Measurements from ENCODE around the gene ZIC5. TPM values are rescaled to one million over a fixed set of nuclear protein-coding genes. Genes with fewer than 3 reads are reported as not detected.

The ZIC5 gene
- total RNA-seq, 4 donors from 2014 or later: not detected

DNA sequence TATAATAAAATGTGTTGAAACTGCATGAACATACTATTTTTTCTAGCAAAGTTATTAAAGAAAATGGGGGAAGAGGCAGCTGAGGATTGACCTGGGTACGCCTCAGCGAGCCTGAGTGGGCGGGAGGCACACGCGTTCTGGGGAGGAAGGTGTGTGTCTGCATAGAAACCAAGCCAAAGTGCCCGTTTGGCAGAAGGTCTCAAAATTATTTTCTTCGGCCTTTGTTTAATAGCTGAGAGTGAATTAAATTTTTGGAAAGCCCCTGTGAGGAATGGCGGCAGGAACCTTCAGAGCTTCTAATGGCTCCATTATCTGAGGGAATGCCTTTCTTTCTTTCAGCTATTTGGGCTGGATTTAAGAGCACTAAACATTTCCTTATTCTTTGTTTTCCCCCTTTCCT is 15.2 kb upstream of the ZIC5 start:
- H3K4me1 ChIP-seq: peaks cover 0 to 9% of the 10 kb centered on the region in 2 donors

DNA sequence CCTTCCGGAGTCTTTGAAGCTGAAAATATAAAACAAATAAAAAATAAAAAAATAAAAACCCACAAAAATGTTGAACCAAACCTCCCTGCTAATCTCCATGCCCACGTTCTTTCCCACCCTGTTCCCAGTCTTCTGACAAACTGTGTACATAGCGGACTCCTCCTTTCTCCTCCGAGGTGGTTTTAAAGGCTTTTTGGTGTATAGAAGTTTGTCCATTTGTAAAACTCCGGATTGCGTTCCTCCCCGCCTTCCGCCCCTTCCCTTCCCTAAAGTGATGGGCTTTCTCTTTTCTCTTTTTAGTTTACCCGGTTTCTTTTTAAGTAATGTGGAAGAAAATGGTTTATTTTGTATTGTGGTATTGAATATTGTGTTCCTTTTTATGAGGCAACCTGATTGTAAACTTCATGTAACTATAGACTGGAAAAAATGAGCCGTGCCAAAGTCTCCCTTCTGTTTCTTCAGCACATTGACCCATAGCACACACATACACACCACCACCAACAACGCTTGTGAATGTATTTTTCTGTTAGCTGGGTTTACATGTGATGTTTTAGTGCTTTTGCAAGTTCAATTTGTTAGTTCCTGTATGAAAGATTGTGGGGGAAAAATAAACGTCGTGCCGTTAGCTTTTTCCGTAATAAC is 14.4 kb upstream of the ZIC5 start:
- Histone ChIP-seq H3K4me3 (no peak overlapping the region), H3K27me3 (peaks cover 39 to 77% of the 10 kb centered on the region in 2 donors)

More for the DNA sequence above, 15.2 kb upstream of the ZIC5 start:
- H3K36me3 ChIP-seq: no peaks in the 10 kb centered on the region
- peaks cover 43 to 85% of the 10 kb centered on the region in 2 donors for H3K27me3 ChIP-seq
- intact Hi-C loops (cut with DNase I; ENCODE audit: low total_unique reads): no loop called here
- no peak overlapping the region for H3K4me3 ChIP-seq
- no peak overlapping the region for H3K27ac ChIP-seq
- H3K9me3 ChIP-seq: no peaks in the 10 kb centered on the region
- no peak for DNase-seq
- TF ChIP-seq, protein P1, sequence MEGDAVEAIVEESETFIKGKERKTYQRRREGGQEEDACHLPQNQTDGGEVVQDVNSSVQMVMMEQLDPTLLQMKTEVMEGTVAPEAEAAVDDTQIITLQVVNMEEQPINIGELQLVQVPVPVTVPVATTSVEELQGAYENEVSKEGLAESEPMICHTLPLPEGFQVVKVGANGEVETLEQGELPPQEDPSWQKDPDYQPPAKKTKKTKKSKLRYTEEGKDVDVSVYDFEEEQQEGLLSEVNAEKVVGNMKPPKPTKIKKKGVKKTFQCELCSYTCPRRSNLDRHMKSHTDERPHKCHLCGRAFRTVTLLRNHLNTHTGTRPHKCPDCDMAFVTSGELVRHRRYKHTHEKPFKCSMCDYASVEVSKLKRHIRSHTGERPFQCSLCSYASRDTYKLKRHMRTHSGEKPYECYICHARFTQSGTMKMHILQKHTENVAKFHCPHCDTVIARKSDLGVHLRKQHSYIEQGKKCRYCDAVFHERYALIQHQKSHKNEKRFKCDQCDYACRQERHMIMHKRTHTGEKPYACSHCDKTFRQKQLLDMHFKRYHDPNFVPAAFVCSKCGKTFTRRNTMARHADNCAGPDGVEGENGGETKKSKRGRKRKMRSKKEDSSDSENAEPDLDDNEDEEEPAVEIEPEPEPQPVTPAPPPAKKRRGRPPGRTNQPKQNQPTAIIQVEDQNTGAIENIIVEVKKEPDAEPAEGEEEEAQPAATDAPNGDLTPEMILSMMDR (IDR thresholded peaks at IDR 0.05): no peak
- no peak for TF ChIP-seq POLR2A (IDR thresholded peaks at IDR 0.05)

DNA sequence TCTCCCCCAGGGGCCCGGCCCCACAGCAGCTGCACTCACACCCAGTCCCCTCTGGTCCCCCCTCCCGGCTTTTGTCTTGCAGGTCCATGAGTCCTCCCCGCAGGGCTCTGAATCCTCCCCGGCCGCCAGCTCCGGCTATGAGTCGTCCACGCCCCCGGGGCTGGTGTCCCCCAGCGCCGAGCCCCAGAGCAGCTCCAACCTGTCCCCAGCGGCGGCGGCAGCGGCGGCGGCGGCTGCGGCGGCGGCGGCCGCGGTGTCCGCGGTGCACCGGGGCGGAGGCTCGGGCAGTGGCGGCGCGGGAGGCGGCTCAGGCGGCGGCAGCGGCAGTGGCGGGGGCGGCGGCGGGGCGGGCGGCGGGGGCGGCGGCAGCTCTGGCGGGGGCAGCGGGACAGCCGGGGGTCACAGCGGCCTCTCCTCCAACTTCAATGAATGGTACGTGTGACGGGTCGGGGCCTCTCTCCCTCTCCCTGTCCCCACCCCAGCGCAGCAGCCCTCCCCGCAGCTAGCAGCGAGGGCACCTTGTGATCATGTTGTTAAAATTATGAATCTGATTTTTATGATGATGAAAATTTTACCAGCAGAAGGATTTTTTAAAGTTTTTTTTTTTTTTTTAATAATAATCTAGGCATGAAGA is 13.8 kb upstream of the ZIC5 start:
- DNase-seq: no peak
- no peak overlapping the region for H3K4me3 ChIP-seq
- H3K27ac ChIP-seq: no peak overlapping the region
- intact Hi-C loops (cut with DNase I; ENCODE audit: low total_unique reads): no loop called here
- peaks cover 39 to 71% of the 10 kb centered on the region in 2 donors for H3K27me3 ChIP-seq
- no peaks in the 10 kb centered on the region for H3K36me3 ChIP-seq
- H3K9me3 ChIP-seq: no peaks in the 10 kb centered on the region
- TF ChIP-seq, protein P1 (IDR thresholded peaks at IDR 0.05): no peak
- no peak for TF ChIP-seq POLR2A (IDR thresholded peaks at IDR 0.05)
- H3K4me1 ChIP-seq: peaks cover 0 to 22% of the 10 kb centered on the region in 2 donors

More for the DNA sequence above, 14.4 kb upstream of the ZIC5 start:
- peaks cover 0 to 17% of the 10 kb centered on the region in 2 donors for H3K4me1 ChIP-seq
- no peaks in the 10 kb centered on the region for H3K36me3 ChIP-seq
- no peaks in the 10 kb centered on the region for H3K9me3 ChIP-seq
- intact Hi-C loops (cut with DNase I; ENCODE audit: low total_unique reads): no loop called here
- no peak for DNase-seq
- H3K27ac ChIP-seq: no peak overlapping the region
- no peak for TF ChIP-seq POLR2A (IDR thresholded peaks at IDR 0.05)
- TF ChIP-seq, protein P1 (IDR thresholded peaks at IDR 0.05): no peak

DNA sequence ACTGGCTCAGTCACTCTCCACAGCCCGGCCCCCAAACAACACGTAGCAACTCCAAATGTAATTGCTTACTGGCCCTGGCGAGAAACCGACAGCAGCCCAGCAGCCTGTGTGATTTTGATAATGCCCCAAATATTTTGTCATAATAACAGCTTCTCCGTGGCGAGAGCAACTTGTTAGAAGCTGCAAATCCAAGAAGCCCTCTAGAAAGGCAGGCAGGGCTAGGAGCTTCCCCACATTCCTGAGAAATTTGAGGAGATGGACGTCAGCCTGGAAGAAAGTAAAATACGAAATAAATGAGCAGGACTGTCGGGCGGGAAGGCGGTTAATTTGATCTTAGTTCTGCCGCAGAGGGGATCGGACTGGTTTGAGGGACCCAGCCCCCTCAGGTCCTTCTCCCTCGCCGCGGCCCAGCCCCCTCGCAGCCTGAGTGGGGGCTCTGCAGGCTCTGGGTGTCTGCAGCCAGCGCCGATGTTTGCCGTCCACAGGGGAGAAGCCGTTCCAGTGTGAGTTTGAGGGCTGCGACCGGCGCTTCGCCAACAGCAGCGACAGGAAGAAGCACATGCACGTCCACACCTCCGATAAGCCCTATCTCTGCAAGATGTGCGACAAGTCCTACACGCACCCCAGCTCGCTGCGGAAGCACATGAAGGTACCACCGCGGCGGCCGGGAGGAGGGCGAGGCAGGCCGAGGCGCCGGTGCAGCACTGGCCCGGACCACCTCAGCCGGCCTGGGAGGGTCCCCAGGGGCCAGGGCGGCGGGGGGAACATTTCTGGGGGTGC is 13.1 kb upstream of the ZIC5 start:
- intact Hi-C loops (cut with DNase I; ENCODE audit: low total_unique reads): no loop called here
- DNase-seq: no peak
- Histone ChIP-seq H3K27ac (no peak overlapping the region), H3K9me3 (no peaks in the 10 kb centered on the region), H3K36me3 (no peaks in the 10 kb centered on the region), H3K4me3 (no peak overlapping the region), H3K27me3 (peaks cover 46 to 72% of the 10 kb centered on the region in 2 donors), H3K4me1 (peaks cover 0 to 29% of the 10 kb centered on the region in 2 donors)
- TF ChIP-seq, protein P1 (IDR thresholded peaks at IDR 0.05): no peak
- no peak for TF ChIP-seq POLR2A (IDR thresholded peaks at IDR 0.05)

All from uterus (tissue), 4 donors.